Measurements from ENCODE around the gene WFDC1. TPM values are rescaled to one million over a fixed set of nuclear protein-coding genes. Genes with fewer than 3 reads are reported as not detected.

The WFDC1 gene
- total RNA-seq, 1 experiment from 2014 or later: not detected

GRCh38 chr16:84312783-84313382 lies 18.2 kb downstream of the WFDC1 start:
- no peak overlapping the region for H3K4me2 ChIP-seq (ENCODE audit: low read depth, low read length, poor library complexity, severe bottlenecking)
- no peaks in the 10 kb centered on the region for H3K9me3 ChIP-seq (ENCODE audit: low read length)
- H4K20me1 ChIP-seq (ENCODE audit: insufficient read depth, low read depth, low read length): no peaks in the 10 kb centered on the region
- H3K4me3 ChIP-seq (ENCODE audit: low read length): no peak overlapping the region
- H2AFZ ChIP-seq (ENCODE audit: low read length): no peak overlapping the region
- H3K4me1 ChIP-seq (ENCODE audit: low read length): no peaks in the 10 kb centered on the region
- no peaks in the 10 kb centered on the region for H3K27me3 ChIP-seq (ENCODE audit: low read length)
- H3K9me2 ChIP-seq (replicated peaks; ENCODE audit: insufficient read depth, low read length): no peaks in the 10 kb centered on the region
- DNase-seq: no peak
- no peak overlapping the region for H3K27ac ChIP-seq (ENCODE audit: low read length)
- no peaks in the 10 kb centered on the region for H3K79me2 ChIP-seq (ENCODE audit: low read length)
- H3K9ac ChIP-seq (ENCODE audit: low read length): no peak overlapping the region
- no peaks in the 10 kb centered on the region for H3K36me3 ChIP-seq (ENCODE audit: insufficient read depth, low read length)

- no peaks in the 10 kb centered on the region for H3K9me2 ChIP-seq (replicated peaks; ENCODE audit: insufficient read depth, low read length)
- no peak overlapping the region for H3K27ac ChIP-seq (ENCODE audit: low read length)
- H3K36me3 ChIP-seq (ENCODE audit: insufficient read depth, low read length): no peaks in the 10 kb centered on the region
- no peaks in the 10 kb centered on the region for H3K9me3 ChIP-seq (ENCODE audit: low read length)
- no peak for DNase-seq
- no peaks in the 10 kb centered on the region for H3K79me2 ChIP-seq (ENCODE audit: low read length)
- H3K4me3 ChIP-seq (ENCODE audit: low read length): no peak overlapping the region
- no peak overlapping the region for H3K4me2 ChIP-seq (ENCODE audit: low read depth, low read length, poor library complexity, severe bottlenecking)
- no peak overlapping the region for H3K9ac ChIP-seq (ENCODE audit: low read length)
- no peaks in the 10 kb centered on the region for H3K27me3 ChIP-seq (ENCODE audit: low read length)
- no peak overlapping the region for H2AFZ ChIP-seq (ENCODE audit: low read length)
- H4K20me1 ChIP-seq (ENCODE audit: insufficient read depth, low read depth, low read length): no peaks in the 10 kb centered on the region
- no peaks in the 10 kb centered on the region for H3K4me1 ChIP-seq (ENCODE audit: low read length)
Measured at GRCh38 chr16:84313921-84314320, 19.2 kb downstream of the WFDC1 start.

GRCh38 chr16:84314373-84314772 lies 19.7 kb downstream of the WFDC1 start:
- Histone ChIP-seq H3K4me2 (ENCODE audit: low read depth, low read length, poor library complexity, severe bottlenecking) (no peak overlapping the region), H3K36me3 (ENCODE audit: insufficient read depth, low read length) (no peaks in the 10 kb centered on the region), H3K9me3 (ENCODE audit: low read length) (no peaks in the 10 kb centered on the region), H3K27ac (ENCODE audit: low read length) (no peak overlapping the region), H3K27me3 (ENCODE audit: low read length) (no peaks in the 10 kb centered on the region), H3K9me2 (replicated peaks; ENCODE audit: insufficient read depth, low read length) (no peaks in the 10 kb centered on the region), H3K4me1 (ENCODE audit: low read length) (no peaks in the 10 kb centered on the region), H3K4me3 (ENCODE audit: low read length) (no peak overlapping the region), H3K9ac (ENCODE audit: low read length) (no peak overlapping the region), H3K79me2 (ENCODE audit: low read length) (no peaks in the 10 kb centered on the region), H2AFZ (ENCODE audit: low read length) (no peak overlapping the region), H4K20me1 (ENCODE audit: insufficient read depth, low read depth, low read length) (no peaks in the 10 kb centered on the region)
- DNase-seq: peak; percentile 38

- Histone ChIP-seq H3K9me3 (ENCODE audit: low read length) (no peaks in the 10 kb centered on the region), H3K27ac (ENCODE audit: low read length) (no peak overlapping the region), H3K4me1 (ENCODE audit: low read length) (no peaks in the 10 kb centered on the region), H3K79me2 (ENCODE audit: low read length) (no peaks in the 10 kb centered on the region), H3K27me3 (ENCODE audit: low read length) (no peaks in the 10 kb centered on the region), H2AFZ (ENCODE audit: low read length) (no peak overlapping the region), H3K4me3 (ENCODE audit: low read length) (no peak overlapping the region), H4K20me1 (ENCODE audit: insufficient read depth, low read depth, low read length) (no peaks in the 10 kb centered on the region), H3K4me2 (ENCODE audit: low read depth, low read length, poor library complexity, severe bottlenecking) (no peak overlapping the region), H3K9me2 (replicated peaks; ENCODE audit: insufficient read depth, low read length) (no peaks in the 10 kb centered on the region), H3K9ac (ENCODE audit: low read length) (no peak overlapping the region), H3K36me3 (ENCODE audit: insufficient read depth, low read length) (no peaks in the 10 kb centered on the region)
- peak; percentile 29 for DNase-seq
Measured at GRCh38 chr16:84314814-84315213, 20.1 kb downstream of the WFDC1 start.

- no peaks in the 10 kb centered on the region for H3K9me2 ChIP-seq (replicated peaks; ENCODE audit: insufficient read depth, low read length)
- no peak overlapping the region for H3K27ac ChIP-seq (ENCODE audit: low read length)
- no peaks in the 10 kb centered on the region for H3K27me3 ChIP-seq (ENCODE audit: low read length)
- H3K79me2 ChIP-seq (ENCODE audit: low read length): no peaks in the 10 kb centered on the region
- DNase-seq: no peak
- H2AFZ ChIP-seq (ENCODE audit: low read length): no peak overlapping the region
- H3K4me3 ChIP-seq (ENCODE audit: low read length): no peak overlapping the region
- H3K9me3 ChIP-seq (ENCODE audit: low read length): no peaks in the 10 kb centered on the region
- no peak overlapping the region for H3K4me2 ChIP-seq (ENCODE audit: low read depth, low read length, poor library complexity, severe bottlenecking)
- H3K9ac ChIP-seq (ENCODE audit: low read length): no peak overlapping the region
- H3K4me1 ChIP-seq (ENCODE audit: low read length): no peaks in the 10 kb centered on the region
- H4K20me1 ChIP-seq (ENCODE audit: insufficient read depth, low read depth, low read length): no peaks in the 10 kb centered on the region
- H3K36me3 ChIP-seq (ENCODE audit: insufficient read depth, low read length): no peaks in the 10 kb centered on the region
Measured at GRCh38 chr16:84315422-84315821, 20.7 kb downstream of the WFDC1 start.

GRCh38 chr16:84318091-84318975 lies 23.7 kb downstream of the WFDC1 start:
- Histone ChIP-seq H3K36me3 (ENCODE audit: insufficient read depth, low read length) (no peaks in the 10 kb centered on the region), H3K4me2 (ENCODE audit: low read depth, low read length, poor library complexity, severe bottlenecking) (no peak overlapping the region), H3K27ac (ENCODE audit: low read length) (no peak overlapping the region), H3K79me2 (ENCODE audit: low read length) (no peaks in the 10 kb centered on the region), H3K9ac (ENCODE audit: low read length) (no peak overlapping the region), H3K4me3 (ENCODE audit: low read length) (no peak overlapping the region), H3K4me1 (ENCODE audit: low read length) (no peaks in the 10 kb centered on the region), H2AFZ (ENCODE audit: low read length) (no peak overlapping the region), H3K9me2 (replicated peaks; ENCODE audit: insufficient read depth, low read length) (no peaks in the 10 kb centered on the region), H4K20me1 (ENCODE audit: insufficient read depth, low read depth, low read length) (no peaks in the 10 kb centered on the region), H3K27me3 (ENCODE audit: low read length) (no peaks in the 10 kb centered on the region), H3K9me3 (ENCODE audit: low read length) (no peaks in the 10 kb centered on the region)
- no peak for DNase-seq

GRCh38 chr16:84319146-84319760 lies 24.6 kb downstream of the WFDC1 start:
- H3K79me2 ChIP-seq (ENCODE audit: low read length): no peaks in the 10 kb centered on the region
- H3K4me2 ChIP-seq (ENCODE audit: low read depth, low read length, poor library complexity, severe bottlenecking): no peak overlapping the region
- H3K27me3 ChIP-seq (ENCODE audit: low read length): no peaks in the 10 kb centered on the region
- no peak overlapping the region for H3K27ac ChIP-seq (ENCODE audit: low read length)
- H4K20me1 ChIP-seq (ENCODE audit: insufficient read depth, low read depth, low read length): no peaks in the 10 kb centered on the region
- H3K36me3 ChIP-seq (ENCODE audit: insufficient read depth, low read length): no peaks in the 10 kb centered on the region
- H2AFZ ChIP-seq (ENCODE audit: low read length): no peak overlapping the region
- no peaks in the 10 kb centered on the region for H3K9me3 ChIP-seq (ENCODE audit: low read length)
- DNase-seq: no peak
- H3K4me3 ChIP-seq (ENCODE audit: low read length): no peak overlapping the region
- H3K9me2 ChIP-seq (replicated peaks; ENCODE audit: insufficient read depth, low read length): no peaks in the 10 kb centered on the region
- no peaks in the 10 kb centered on the region for H3K4me1 ChIP-seq (ENCODE audit: low read length)
- no peak overlapping the region for H3K9ac ChIP-seq (ENCODE audit: low read length)

- Histone ChIP-seq H3K9ac (ENCODE audit: low read length) (no peak overlapping the region), H2AFZ (ENCODE audit: low read length) (no peak overlapping the region), H3K9me3 (ENCODE audit: low read length) (no peaks in the 10 kb centered on the region), H3K4me2 (ENCODE audit: low read depth, low read length, poor library complexity, severe bottlenecking) (no peak overlapping the region), H4K20me1 (ENCODE audit: insufficient read depth, low read depth, low read length) (no peaks in the 10 kb centered on the region), H3K36me3 (ENCODE audit: insufficient read depth, low read length) (no peaks in the 10 kb centered on the region), H3K9me2 (replicated peaks; ENCODE audit: insufficient read depth, low read length) (no peaks in the 10 kb centered on the region), H3K4me3 (ENCODE audit: low read length) (no peak overlapping the region), H3K79me2 (ENCODE audit: low read length) (no peaks in the 10 kb centered on the region), H3K4me1 (ENCODE audit: low read length) (no peaks in the 10 kb centered on the region), H3K27ac (ENCODE audit: low read length) (no peak overlapping the region), H3K27me3 (ENCODE audit: low read length) (no peaks in the 10 kb centered on the region)
- DNase-seq: no peak
Measured at GRCh38 chr16:84320511-84320910, 25.8 kb downstream of the WFDC1 start.

Measured in Karpas-422 (cell line).